HFF-Myc (cell line): ENCODE measurements around the gene MAD2L2.

Experiments
- DNase-seq: peaks from one replicate; pipeline ENCODE4 v3.0.0-alpha.2; 2011; ENCODE audit warnings: low read depth; ENCODE audit errors: extremely low read depth
- H3K4me3 ChIP-seq: replicated peaks from 2 replicates; pipeline ENCODE4 v1.5.1; 2011; ENCODE audit warnings: low read depth, mild to moderate bottlenecking, control low read depth, low read length
- CTCF ChIP-seq: IDR thresholded peaks from 2 replicates; pipeline ENCODE4 v1.5.1; 2012; ENCODE audit warnings: mild to moderate bottlenecking, low read depth, low read length, control low read depth; ENCODE audit errors: missing control alignments

Gene MAD2L2

GRCh38 chr1:11701551-11701961 is 20.6 kb upstream of the MAD2L2 start:
- no peak overlapping the region for H3K4me3 ChIP-seq
- TF ChIP-seq CTCF, result no peak
- DNase-seq, result no peak

- TF ChIP-seq CTCF, result no peak
- H3K4me3 ChIP-seq, result no peak overlapping the region
- DNase-seq, result no peak
Measured at GRCh38 chr1:11700601-11701467, 19.9 kb upstream of the MAD2L2 start.

GRCh38 chr1:11697893-11698210 is 16.9 kb upstream of the MAD2L2 start:
- TF ChIP-seq CTCF, result no peak
- H3K4me3 ChIP-seq, result no peak overlapping the region
- no peak for DNase-seq

GRCh38 chr1:11697188-11697892 is 16.4 kb upstream of the MAD2L2 start:
- no peak overlapping the region for H3K4me3 ChIP-seq
- no peak for TF ChIP-seq CTCF
- DNase-seq, result no peak

GRCh38 chr1:11695861-11696260 is 14.9 kb upstream of the MAD2L2 start:
- TF ChIP-seq CTCF, result no peak
- H3K4me3 ChIP-seq, result no peak overlapping the region
- no peak for DNase-seq

GRCh38 chr1:11693917-11694316 is 13.0 kb upstream of the MAD2L2 start:
- no peak for TF ChIP-seq CTCF
- H3K4me3 ChIP-seq, result no peak overlapping the region

More at GRCh38 chr1:11693917-11694316, 13.0 kb upstream of the MAD2L2 start:
- no peak for DNase-seq
